EH (cell line): ENCODE measurements around the gene TMEM86B.

Experiments
- DNase-seq: peaks from one replicate; pipeline ENCODE4 v3.0.0-alpha.2; 2015; ENCODE audit warnings: low read depth

TMEM86B gene, protein sequence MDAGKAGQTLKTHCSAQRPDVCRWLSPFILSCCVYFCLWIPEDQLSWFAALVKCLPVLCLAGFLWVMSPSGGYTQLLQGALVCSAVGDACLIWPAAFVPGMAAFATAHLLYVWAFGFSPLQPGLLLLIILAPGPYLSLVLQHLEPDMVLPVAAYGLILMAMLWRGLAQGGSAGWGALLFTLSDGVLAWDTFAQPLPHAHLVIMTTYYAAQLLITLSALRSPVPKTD

DNA sequence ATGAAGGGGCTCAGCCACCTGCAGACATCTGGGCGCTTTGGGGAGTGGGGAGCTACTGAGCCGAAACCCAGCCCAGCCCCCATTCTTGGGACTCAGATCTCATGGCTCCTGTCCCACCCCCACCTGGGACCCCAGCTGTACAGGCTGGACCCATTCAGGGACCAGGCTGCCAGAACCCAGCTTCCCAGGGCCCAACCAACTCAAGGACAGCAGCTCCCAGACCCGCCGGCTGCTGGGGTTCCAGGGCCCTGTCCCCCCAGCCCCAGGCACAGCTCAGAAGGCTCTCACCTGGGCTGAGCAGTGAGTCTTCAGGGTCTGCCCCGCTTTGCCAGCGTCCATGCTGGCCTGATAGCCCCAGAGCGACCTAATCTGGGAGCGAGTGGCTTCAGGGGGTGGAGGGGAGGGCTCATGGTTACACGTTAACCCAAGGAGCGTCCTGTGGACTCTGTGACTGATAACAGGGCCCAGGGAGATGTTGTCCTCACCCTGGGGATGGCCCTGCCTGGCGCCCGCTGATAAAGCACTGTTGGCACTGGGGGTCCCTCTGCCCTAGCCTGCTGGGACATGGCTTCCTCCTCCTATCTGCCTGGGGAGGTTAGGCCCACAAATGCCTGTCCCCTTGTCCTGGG, at the start of gene TMEM86B:
Gene TMEM86B (minus strand): TSS at position 361 of the 629 bp plus-strand sequence. CDS start 22 bp downstream, at position 339.
- DNase-seq, result no peak

DNA sequence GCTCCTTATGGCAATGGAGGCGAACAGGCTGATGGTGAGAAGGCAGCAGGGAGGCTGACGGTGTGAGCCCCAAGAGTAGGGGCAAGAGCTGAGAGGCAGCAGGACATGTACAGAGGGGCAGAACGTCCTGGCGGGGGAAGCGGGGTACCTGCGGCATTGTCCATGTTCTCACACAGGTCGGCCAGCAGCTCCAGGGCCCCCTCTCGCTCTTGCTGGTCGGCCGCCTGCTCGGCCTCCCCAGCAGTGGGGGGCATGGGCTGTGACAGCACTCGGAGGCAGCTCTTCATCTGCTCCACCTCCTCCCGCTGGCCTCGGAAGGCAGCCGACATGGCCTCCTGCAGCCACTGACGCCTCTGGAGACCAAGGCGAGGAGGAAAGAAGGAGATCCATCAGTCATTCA, 48.9 kb upstream of the TMEM86B start:
- no peak for DNase-seq

DNA sequence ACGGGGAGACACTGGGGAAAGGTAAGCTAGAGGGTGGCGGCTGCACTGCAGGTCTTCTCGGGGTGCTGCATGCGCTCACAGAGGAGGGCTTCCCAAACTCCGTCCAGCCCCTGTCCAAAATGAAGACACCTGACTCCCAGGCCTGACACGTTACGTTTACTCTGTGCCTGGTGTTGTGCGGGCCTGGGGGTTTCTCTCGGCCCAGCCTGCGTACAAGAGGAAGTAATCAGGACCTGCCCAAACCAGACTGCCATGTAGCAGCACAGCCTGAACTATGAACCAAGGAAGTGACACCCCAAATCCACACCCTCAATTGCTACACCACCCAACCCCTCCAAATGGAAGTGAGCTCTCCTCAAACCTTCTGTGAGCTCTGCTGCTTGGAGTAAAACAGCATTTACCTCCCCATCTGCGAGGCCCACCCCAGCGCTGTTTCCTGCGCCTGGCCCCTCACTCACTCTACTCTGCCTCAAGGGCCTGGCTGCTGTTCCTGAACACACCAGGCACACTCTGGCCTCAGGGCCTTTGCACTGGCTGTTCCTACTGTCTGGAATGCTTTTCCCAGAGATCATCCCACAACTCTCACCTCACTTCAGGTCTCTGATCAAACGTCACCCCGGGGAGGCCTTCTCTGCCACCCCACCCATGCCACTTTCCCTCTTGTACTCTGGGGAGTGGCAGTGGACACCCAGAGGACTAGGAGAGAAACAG, 48.3 kb upstream of the TMEM86B start:
- no peak for DNase-seq

DNA sequence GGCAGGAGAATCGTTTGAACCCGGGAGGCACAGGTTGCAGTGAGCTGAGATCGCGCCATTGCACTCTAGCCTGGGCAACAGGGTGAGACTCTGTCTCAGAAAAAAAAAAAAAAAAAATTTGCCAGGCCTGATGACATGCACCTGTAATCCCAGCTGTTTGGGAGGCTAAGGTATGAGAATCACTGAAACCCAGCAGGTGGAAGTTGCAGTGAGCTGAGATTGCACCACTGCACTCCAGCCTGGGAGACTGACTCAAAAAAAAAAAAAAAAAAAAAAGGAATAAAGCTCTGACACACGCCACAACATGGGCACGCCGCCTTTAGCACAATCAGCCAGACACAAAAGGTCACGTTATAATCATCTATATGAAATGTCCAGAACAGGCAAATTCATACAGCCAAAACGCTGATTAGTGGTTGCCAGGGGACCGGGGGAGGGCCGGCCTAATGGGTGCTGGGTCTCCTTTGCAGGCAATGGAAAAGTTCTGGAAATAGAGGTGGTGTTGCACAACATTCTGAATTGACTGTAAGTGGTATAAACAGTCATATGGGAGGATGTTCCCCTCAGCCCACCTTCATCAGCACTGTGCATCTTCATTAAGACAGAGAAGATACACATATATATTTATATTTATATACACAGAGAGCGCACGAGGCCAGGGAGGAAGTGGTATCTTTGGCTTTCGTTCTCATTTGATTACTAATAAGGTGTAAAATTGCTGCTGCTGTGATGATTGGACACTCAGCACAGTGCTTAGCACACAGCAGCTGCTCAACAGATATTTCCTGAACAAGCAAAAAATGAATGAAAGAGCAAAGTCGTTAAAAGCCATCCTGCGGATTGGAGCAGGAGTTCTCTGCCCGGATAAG, 47.5 kb upstream of the TMEM86B start:
- DNase-seq, result no peak

DNA sequence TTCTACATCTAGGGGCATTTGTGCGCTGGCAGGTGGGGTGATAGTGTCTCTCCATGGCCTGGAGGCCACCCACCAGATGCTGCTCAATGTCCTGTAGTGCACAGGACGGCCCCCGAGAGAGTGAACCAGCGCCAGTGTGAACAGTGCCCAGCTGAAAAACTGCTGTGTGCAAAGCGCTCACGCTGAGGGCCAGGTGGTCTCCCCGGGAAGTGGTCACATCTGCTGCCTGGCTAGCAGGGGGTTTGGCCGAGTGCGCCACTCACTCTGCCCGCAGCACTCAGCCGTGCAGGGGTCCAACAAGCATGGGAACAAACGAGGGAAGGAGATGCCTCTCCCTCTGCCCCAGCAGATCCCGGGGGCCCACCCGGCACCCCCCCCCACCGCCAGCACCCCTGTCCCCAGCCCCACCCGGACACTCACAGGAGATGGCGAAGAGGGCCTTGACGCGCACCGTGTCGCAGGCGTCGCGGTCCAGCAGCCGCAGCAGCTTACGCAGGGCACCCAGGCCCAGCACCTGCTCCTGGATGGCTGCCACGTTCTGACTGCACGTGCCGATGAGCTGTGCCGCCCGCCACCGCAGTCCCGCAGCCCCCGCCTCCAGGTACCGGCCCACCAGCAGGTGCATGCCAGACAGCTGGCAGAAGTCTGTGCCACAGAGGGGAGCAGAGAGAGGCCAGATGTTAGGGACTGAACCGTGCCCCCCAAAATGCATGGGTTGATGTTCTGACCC, 45.6 kb upstream of the TMEM86B start:
- DNase-seq, result no peak

DNA sequence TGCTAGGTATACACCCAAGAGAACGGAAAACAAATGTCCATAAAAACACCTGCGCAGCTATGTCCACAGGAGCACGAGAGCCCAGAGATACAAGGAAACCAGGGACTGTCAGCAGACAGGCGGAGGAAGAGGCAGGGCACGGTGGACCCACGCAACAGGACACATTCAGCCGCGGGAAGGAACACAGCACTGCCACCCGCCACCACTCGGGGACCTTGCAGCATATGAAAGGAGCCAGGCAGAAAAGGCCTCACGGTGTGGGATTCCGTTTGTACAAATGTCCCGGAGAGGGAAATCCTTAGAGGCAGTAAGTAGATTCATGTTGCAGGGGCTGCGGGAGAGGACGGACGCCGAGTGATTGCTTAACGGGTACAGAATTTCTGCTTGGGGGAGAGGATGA, 43.6 kb upstream of the TMEM86B start:
- DNase-seq, result no peak

DNA sequence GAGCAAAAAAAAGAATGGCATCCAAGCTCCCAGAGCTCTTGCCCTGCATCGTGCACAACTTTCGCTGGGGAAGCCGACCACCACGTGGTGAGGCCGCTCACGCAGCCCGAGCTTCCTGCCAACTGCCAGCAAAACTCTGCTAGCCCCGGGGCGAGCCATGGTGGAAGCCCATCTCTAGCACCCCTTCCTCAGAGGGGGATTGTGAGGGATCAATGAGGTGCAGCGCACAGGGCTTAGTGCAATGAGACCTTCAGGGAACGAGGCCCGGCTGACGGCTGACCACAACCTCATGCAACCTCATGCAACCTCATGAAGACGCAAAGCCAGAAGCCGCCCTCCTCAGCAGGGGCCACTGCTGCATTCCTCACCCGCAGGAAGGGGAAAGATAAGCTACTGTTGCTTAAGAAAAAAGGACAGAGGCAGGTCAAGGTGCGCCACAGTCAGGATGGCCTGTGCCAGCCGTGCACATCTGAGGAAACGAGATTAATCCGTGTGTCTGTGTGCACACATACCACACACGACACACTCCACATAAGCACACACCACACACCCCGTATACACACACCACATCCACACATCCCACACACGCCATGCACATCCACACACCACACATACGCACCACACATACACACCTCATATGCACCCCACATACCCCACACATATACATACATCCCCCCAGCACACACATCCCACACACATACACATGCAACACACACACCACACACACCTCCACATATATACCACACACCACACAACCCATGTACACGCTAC, 41.8 kb upstream of the TMEM86B start:
- DNase-seq, result no peak

DNA sequence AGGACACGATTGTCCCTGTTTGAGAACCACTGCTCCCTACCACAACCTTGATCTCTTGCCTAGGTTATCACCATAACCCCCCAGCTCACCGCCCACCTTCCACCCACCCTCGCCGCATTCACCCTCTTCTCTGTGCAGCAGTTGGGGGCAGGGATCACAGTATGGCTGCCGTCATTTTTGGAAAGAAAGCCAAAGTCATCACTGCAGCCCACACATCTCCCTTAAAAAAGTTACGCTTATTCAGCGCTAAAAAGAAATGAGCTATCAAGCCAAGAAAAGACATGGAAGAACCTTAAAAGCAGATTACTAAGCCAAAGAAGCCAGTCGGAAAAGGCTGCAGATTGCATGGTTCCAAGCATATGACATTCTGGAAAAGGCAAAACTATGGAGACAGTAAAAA, 40.7 kb upstream of the TMEM86B start:
- DNase-seq, result no peak

DNA sequence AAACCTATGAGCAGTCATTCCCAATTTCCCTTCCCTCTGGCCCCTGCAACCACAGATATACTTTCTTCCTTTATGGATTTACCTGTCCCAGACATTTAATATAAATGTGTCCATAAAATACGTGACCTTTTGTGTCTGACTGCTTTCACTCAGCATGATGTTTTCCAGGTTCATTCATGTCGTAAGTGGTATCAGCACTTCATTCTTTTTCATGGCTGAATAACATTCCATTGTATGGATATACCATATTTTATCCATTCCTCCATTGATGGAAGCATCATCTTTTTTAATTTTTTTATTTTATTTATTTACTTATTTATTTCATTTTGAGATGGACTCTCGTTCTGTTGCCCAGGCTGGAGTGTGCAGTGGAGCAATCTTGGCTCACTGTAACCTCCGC, 38.3 kb upstream of the TMEM86B start:
- no peak for DNase-seq

DNA sequence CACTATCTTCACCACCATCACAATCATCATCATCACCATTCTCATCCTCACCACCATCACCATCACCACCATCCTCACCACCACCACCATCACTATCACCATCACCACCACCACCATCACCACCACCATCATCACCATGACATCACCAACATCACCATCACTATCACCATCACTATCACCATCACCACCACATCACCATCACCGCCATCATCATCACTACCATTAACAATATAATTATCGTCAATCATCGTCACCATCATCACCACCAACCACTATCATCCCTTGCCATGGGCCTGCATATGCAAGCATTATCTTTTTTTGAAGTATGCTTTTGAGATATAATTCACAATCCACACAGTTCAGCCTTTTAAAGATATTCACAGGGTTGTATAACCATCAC, 37.8 kb upstream of the TMEM86B start:
- DNase-seq, result no peak

DNA sequence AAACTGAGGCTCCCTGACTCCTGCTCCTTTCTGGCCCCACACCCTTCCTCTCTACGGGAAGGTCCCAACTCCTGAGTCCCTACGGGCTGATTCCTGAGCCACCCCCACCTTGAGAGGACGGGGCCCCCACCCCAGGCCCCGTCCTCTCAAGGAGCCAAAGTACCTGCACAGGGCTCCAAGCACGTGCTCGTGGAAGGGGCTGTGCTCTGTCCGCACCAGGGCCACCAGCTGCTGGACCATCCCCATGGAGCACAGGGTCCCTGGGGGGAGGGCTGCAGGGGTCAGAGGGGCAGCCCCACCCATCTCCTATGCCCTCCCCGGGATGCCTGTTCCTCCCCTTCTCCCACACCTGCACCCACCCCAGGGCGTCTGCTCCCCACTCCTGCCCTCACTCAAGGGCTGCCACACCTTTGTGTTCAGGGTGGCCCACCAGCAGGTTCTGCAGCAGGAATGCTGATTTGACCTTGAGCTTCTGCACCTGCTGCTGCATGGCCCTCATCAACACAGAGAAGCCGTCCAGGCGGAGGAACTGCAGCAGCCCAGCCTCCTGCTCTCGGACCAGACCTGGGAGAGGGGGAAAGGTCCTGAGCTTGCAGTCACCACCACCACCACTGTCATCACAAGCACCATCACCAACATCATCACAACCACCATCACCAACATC, 37.3 kb upstream of the TMEM86B start:
- no peak for DNase-seq

DNA sequence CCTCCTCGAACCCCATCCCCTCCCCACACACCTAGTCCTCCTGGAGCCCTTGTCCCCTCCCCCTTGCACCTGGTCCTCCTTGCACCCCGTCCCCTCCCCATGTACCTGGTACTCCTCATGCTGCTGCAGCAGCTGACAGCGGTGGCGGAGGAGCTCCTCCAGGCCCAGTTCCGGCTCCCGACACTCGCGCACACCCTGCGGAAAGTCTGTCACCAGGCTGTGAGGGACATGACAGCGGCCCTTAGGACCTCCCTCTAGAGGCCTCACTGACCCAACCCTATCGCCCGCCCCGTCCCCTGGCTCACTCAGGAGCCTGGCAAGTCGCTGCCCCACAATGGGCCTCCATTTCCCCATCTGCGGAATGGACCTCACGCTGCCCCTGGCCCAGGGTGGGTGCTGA, 36.6 kb upstream of the TMEM86B start:
- DNase-seq, result no peak

DNA sequence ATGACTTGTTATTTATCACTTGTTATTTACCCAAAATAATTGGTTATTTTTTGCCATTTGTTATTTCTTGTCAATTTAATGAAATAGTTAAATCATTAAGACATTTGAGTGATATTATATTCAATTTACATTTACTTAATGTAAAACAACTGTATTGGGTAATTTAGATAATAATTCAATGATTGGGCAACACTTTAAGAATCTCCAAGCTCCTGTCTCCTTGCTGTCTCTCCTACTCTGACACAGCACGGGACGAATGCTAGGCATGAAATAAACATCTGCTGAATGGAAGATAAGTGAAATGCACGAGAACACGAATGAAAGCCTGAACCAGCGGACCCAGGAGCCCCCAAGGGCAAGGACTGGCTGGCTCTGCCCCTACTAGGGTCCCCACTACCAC, 36.0 kb upstream of the TMEM86B start:
- DNase-seq, result no peak

DNA sequence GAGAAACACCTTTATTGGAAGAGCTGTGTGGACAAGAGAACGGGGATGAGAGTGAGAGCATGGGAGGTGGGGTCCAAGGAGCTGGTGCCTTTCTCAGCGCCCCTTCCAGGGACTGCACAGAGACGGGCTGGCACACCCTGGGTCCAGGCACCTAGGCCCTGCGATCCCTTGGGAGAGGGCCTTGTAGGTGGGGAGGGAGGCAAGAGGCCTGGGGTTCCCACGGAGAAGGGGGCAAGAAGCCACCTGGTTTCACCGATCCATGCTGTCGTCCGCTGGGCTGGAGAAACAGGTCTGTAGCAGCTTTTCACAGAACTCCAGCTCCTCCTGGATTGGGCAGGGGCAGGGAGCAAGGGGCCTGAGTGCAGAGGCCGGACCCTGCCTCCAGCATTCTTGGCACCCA, 33.8 kb upstream of the TMEM86B start:
- no peak for DNase-seq

DNA sequence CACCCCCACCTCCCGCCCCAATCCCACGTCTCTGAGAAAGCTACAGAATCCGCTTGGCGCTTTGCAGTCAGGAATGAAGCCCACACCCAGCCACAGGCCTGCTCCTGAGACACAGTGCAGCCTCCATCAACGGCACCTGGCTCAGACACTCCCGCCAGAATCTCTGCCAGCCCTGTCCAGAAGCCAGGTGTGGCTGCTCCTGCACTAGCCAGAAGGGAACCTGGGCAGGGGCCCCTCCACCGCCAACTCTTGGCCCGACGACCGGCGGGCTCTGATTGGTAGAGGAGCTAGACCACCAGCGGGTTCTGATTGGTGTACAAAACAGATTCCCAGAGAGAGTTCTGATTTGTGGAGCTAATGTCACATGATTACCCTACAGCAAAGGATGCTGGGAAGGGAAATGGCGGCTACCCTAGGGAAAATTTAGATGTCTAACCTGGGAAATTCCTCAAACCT, 33.1 kb upstream of the TMEM86B start:
- DNase-seq, result no peak

DNA sequence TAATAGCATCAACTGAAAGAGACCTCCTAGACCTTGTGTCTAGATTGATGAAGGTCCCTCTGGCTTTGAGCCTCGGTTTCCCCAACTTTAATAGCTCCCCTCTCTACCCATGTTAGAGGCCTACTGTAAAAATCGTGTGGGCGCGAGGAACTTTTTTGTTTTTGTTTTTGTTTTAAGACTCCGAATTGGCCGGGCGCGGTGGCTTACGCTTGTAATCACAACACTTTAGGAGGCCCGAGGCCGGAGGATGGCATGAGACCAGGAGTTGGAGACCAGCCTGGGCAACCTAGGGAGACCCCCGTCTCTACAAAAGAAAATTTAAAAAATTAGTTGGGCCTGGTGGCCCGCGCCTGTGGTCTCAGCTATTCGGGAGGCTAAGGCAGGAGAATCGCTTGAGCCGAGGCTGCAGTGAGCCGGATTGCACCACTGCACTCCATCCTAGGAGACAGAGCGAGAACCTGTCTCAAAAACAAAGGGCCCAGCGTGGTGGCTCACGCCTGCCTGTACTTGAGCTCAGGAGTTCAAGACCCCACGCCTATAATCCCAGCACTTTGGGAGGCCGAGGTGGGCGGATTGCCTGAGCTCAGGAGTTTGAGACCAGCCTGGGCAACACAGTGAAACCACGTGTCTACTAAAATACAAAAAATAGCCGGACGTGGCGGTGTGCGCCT, 31.1 kb upstream of the TMEM86B start:
- DNase-seq, result no peak

DNA sequence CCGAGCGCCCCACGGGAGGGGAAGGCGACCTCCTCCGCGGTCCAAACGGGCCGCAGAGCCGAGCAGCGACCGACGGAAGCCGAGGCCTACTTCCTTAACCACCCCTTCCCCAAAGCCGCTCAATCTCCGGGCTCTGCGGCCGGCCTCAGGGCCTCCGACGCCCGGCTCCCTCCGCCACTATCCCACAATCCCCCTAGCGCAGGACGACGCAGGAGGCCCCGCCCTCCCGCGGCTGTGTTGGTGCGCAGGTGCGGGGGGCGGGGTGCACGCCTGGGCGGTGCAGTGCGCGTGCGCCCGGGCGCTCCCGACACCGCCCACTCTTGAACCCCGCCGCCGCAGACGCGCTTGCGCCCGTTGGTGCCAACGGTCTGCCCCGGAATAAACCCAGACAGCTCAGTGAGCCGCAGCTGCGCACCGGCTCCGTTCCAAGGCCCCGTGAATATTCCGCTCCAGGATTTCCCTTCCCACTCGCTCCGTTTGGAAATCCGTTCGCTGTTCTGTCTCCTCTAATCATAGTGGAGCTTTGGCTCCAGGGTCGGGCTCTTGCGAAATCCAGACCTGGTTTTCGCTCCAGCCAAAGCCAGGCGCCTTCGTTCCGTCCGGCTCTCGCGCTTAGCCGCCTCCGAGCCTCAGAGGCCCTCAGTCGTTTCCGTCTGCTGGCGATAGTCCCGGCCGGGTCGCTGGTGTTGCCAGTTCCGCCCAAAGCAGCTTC, 30.4 kb upstream of the TMEM86B start, which contains the start of gene PPP6R1:
Gene PPP6R1 (minus strand): TSS at position 190 of the 712 bp plus-strand sequence. CDS start 11,914 bp downstream, outside the sequence.
- DNase-seq, result peak; percentile 100

DNA sequence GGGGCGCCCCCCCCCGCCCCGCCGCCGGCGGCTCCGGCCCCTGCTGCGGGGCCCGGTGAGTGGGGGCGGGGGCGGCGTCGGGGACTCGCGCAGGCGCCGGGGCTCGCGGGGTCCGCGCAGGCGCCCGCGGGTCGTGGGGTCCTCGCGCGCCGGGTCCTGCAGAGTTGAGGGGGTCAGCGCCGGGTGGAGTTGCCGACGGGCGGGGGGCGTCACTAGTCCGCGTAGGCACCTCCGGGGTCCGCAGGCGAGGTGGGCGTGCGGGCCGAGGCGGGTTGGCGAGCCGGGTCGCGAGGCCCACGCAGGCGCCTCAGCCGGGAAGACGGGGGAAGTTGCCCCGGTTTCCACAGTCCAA, 29.9 kb upstream of the TMEM86B start:
- no peak for DNase-seq
